GM18502 (cell line): ENCODE data around the gene INSRR.

Experiments
- ATAC-seq: cut with Tn5 transposase; IDR thresholded peaks from one replicate; pipeline ENCODE4 v1.9.1; 2021; ENCODE audit warnings: mild to moderate bottlenecking; ENCODE audit not compliant: unreplicated experiment, poor library complexity

Gene INSRR

GRCh38 chr1:156858959-156859522, at the start of gene INSRR:
Gene INSRR, minus strand, starts transcription at chr1:156859117. Its CDS starts 496 bp downstream, at chr1:156858621.
- ATAC-seq: no peak

DNA sequence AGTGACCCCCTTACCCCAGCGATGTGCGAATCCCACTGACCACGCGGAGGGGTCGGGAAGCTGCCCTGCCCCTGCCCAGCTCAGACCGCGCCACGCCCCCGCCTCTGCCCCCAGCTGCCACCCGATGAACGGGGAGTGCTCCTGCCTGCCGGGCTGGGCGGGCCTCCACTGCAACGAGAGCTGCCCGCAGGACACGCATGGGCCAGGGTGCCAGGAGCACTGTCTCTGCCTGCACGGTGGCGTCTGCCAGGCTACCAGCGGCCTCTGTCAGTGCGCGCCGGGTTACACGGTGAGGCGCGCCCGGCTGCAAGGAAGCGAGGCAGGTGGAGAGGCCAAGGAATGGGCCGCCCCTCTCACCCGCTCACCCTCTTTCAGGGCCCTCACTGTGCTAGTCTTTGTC, 49.6 kb upstream of the INSRR start:
- ATAC-seq: no peak

DNA sequence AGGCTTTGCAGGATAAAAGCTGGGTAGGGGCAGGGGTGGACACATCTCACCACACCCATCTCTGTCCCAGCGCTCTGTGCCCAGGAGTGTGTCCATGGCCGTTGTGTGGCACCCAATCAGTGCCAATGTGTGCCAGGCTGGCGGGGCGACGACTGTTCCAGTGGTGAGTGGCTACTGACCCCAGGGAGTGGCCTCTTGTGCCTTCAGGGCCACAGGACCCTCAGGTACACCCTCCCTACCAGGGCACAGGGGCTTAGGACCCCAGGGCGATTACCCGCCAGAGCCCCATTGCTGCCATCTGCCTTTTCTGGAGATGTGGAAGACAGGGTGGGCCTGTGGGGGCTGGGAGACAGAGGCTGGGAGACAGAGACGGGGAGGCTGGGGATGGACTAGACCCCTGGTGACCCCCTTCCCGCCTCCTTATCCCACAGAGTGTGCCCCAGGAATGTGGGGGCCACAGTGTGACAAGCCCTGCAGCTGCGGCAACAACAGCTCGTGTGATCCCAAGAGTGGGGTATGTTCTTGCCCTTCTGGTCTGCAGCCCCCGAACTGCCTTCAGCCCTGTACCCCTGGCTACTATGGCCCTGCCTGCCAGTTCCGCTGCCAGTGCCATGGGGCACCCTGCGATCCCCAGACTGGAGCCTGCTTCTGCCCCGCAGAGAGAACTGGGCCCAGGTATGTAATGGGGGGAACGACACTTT, 47.4 kb upstream of the INSRR start:
- ATAC-seq: no peak

DNA sequence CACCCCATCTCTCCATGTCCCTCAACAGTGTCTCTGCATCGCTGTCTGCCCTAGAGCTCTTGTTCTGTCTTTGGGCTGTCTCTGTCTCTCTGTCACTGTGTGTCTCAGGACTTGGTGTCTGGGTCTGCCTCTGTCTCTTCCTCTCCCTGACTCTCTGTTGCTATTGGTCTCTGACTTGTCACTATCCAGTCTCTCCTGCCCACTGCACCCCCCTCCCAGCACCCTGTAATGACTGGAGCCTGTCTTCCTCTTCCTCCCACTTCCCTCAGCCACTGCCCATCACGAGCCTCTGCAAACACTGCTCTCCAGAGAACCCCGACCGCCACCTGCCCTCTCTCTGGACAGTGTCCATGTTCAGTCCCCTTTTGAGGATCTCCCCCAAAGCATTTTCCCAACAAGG, 46.7 kb upstream of the INSRR start:
- no peak for ATAC-seq

DNA sequence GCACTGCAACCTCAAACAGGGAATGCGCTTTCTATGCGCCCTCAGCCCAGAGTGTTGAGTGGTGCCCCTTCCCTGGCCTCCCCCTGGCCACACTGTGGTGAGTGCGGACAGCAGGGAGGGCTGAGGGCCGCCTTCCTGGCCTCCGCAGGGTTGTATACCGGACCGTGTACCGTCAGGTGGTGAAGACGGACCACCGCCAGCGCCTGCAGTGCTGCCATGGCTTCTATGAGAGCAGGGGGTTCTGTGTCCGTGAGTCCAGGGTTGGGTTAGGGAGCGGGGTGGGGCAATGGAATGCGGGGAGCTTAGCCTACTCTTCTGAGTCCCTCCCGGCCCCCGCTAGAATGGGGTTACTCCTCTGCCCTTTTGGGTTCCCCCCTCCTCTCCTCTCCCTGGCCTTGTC, 46.3 kb upstream of the INSRR start:
- ATAC-seq: no peak

GRCh38 chr1:156904187-156904959, 45.5 kb upstream of the INSRR start:
- ATAC-seq: no peak

DNA sequence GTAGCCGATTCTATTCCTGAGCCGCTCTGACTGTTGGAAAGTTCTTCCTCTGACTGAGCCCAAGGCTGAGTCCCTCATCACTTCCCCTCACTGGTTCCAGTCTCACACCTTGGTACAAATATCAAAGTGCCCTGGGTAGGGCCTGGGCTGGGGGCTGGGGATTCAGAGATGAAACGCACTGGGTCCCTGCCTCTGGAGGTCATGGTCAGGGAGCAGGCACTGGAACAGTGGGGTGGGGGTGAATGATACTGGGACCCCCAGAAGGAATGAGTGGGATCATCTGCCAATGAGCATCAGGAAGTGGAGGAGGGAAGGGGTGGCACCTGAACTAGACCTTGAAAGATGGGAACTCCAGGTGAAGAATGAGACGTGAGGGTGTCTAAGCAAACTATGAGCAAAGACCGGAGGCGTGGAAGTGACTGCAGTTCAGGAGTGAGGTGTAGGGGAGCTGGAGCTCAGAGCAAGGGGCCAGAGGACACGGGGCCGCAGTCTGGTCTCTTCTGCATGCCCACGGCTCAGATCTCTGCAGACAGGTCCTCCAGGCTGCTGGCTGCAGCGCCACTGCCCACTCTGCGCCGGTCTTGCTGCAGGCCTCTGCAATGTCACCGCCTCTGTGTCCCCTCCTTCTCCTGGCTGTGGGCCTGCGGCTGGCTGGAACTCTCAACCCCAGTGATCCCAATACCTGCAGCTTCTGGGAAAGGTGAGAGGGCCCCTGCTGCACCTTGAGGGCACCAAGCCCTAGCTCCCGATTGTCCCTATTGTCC, 44.6 kb upstream of the INSRR start:
- ATAC-seq: no peak

- ATAC-seq: no peak
Measured at GRCh38 chr1:156901966-156902915, 43.3 kb upstream of the INSRR start.

GRCh38 chr1:156901590-156901900, 42.6 kb upstream of the INSRR start:
- no peak for ATAC-seq

DNA sequence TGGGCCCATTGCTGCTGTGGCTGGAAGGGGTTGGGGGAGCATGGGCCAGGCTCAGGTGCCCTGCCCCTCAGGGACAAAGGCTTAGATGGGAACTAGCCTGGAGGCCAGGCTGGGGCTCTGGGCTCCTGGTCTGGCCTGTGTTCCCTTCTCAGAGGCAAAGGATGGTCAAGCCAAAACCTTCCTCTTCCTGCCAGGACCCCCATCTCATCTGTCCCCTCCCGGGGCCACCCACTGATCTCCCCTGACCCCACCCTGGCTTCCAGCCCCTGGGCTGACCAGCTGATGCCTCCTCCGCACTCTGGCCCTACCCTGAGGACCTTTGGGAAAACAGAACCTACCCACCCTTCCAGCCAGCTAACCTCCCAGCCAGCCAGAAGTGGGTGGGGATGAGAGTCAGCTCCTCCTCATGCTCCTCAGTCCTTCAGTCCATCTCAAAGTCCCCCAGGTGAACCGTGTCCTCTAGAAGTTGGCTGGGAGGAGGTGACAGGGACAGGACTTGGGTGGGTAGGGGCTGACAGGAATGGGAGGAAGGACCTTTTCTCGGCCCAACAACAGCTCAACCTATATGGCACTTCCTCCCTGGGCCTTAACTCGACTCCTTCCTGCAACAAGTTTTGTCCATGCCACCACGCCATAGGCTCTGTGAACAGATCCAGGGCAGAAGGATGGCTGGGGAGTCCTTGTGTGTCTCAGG, 42.1 kb upstream of the INSRR start:
- ATAC-seq: no peak

- ATAC-seq: no peak
Measured at GRCh38 chr1:156899956-156900718, 41.2 kb upstream of the INSRR start.

- no peak for ATAC-seq
Measured at GRCh38 chr1:156898971-156899664, 40.2 kb upstream of the INSRR start.

- no peak for ATAC-seq
Measured at GRCh38 chr1:156898161-156898566, 39.2 kb upstream of the INSRR start.

- no peak for ATAC-seq
Measured at GRCh38 chr1:156897078-156897825, 38.3 kb upstream of the INSRR start.

DNA sequence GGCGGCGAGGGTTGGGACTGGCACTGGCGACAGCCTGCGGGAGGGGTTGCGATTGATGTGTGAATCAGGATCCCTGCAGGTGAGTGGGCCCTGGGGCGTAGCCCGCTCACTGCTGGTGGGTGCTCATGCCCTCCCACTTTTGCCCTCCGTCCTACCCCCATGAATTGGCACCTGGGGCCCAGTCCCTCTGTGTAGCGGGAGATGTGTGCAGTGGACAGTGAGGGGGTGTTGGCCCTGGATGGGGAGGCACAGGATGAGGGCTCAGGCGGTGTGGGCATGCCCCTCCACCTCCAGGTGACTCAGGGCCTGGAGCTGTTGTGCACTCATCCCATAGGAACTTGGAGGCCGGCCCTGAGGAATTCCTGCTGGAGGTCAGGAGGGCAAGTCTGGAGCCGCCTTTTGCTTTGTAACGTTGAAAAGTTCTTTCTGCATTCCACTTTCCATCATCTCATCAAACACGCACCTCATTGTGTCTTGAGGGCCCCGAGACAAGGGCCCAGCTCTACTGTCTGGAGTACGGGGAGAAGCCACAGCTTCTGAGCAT, 37.6 kb upstream of the INSRR start:
- no peak for ATAC-seq

- no peak for ATAC-seq
Measured at GRCh38 chr1:156895927-156896326, 37.0 kb upstream of the INSRR start.

GRCh38 chr1:156895455-156895812, 36.5 kb upstream of the INSRR start:
- no peak for ATAC-seq
